Activated CD4-positive, alpha-beta T cell treated with anti-CD3 and anti-CD28 coated beads, Interleukin-2, amount 50 U/mL, for 48 hours (primary cell): ENCODE results near the gene PAK2.
"Not testable (repeated sequence)": the region's sequence is repeated elsewhere in the genome, so short reads cannot be mapped to it uniquely, and the experiment has no call there.

Source experiments
- DNase-seq, 2 experiments: peaks; one replicate each; pipeline ENCODE4 v3.0.0-alpha.2; 2020

The PAK2 gene

DNA sequence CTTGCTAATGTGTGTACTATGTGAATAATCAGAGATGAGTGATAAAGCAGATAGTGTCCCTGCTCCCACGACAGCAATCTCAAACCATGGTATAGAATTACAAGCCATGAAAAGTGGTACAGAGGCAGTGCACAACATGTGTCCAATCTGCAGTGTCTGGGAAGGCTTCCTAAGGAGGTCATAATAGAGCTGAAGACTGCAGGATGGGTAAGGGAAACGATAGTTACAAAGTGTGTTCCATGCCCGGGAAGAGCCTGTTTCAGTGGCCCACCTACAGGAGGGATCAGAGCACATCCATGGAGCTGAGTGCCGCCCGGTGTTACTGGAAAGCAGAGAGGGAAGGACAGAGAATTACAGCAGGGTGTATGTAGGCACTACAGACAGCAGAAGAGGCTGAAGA lies 48.9 kb downstream of the PAK2 start:
- no peak for DNase-seq

DNA sequence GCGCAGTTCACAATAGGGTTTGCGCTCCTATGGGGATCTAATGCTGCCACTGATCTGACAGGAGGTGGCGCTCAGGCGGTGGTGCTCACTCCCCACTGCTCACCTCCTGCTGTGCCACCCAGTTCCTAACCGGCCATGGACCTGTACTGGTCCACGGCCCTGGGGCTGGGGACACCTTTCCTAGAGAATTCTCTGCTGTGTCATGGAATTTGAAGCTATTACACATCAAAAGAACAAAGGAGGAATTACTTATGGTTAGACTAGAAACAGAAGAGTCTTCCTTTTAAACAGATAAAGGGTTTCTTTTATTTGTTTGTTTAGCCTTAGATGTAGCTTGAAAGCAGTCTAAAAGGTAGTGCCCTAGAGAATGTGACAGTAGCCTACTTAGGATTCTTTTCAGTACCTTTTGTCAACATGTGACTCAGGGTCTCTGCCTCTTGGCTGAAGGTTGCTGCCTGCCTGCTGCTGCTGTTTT lies 50.3 kb downstream of the PAK2 start:
- DNase-seq: no peak

DNA sequence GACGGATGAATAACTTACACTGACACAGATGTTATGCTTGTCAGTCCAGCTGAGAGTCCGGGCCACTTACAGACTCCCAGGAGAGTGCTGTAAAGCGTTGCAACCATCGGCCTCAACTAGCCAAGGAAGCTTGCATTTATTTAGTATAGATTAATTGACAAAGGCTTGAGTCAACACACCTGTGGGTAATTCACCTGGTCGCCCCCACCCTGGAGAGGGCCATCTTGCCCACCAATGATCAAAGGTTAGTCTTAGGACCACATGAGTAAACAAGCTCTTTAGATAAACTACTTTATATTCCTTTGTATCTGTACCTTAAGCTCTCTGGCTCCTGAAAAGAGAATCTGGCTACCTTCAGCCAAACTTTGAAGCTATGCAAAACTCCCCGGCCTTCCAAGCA lies 51.0 kb downstream of the PAK2 start:
- no peak for DNase-seq

DNA sequence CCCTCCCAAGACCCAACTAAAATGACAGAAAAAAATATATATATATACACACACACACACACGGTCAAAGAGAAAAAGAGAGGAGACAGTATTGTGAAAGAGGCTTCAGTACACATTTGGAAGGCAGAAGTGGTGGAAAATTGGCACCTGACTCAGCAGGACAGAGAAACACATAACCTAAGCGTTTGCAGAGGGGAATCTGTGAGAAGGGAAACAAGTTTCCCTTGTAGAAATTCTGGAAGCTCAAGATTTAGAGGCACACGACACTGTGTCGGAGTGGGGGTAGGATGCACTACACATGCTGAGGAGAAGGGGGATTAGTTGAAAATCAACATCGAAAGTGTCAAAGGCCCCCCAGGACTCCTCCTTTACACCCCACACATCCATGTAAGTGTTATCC lies 53.1 kb downstream of the PAK2 start:
- DNase-seq: no peak

DNA sequence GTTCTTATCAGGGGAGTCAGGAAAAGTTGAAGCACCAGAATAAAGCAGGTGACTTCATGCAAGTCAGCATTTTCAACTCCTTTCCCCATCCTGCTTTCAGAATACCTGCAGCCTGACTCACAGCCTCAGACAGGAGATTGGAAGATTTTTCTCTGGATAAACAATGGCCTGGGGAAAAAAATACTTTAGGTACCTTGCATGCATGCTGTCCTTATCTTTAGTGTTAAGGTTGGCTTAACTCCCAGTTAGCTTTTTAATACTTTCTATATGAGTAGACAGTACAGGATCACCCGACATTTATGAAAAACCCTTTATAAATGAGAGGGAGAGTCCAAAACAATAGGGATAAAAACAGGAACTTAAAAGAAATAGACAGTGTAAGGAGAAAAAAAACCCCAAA lies 53.6 kb downstream of the PAK2 start:
- no peak for DNase-seq

DNA sequence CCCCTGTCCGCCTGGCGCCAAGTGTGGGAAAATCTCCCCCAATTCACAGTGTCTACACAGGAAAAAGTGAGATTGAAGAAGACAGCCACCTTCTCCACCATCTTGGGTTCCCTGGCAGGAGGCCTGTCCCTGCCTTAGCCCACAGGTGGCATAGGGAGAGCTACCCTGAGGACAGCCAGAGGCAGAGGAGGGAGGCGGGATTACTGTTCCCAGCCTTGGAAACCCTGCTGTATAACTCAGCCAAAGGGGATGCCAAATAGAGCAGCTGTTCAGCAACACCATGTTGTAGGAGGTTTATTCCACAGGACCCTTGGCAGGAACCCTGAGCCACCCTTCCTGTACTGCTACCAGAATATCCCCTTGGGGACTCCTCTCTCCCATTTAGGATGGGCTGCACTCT lies 54.8 kb downstream of the PAK2 start:
- no peak for DNase-seq

DNA sequence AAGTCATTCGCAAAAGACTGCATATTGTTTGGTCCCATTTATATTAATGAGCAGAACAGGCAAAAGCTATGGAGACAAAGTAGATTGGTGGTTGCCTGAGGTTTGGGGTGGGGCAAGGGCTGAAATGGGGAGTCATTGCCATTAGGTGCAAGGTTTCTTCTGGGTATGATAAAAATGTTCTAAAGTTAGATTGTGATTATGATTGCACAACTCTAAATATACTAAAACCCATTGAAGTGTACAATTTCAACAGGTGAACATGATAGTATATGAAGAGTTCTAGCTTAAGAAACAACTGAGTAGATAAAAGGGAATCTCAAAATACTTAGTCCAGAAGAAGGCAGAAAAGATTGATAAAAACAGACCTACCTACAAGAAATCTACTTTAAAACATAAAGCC lies 56.7 kb downstream of the PAK2 start:
- DNase-seq: no peak

DNA sequence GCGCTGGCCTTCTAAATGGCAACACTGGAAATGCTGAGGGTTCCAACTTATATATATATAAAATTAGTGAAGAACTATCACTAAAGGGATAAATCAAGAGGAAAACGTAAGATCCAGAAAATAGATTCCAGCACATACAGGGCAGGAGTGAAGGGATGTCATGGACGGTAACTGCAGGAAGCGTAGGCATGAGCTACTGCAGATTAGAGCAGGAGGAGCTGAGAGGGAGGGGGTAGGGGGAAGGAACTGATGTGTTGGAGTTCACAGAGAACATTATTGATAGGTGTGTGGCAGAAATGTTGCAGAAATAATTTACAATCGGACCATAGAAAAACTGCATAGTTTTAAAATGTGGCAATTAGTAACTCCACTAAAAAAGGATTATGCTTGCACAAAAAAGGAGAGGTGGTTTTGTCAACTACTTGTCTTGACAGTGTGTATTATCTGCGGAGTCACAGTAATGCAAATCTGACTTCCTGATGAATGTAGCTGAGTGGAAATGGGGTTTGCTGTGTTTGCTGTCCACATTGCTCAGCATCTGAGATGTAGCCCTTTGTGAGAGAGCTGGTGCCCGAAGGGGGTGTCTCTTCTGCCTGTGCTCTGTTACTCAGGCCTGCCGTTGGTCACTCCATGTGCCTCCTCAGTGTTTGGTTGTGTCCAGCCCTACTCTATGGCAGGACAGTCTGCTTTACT lies 61.2 kb downstream of the PAK2 start:
- no peak for DNase-seq

DNA sequence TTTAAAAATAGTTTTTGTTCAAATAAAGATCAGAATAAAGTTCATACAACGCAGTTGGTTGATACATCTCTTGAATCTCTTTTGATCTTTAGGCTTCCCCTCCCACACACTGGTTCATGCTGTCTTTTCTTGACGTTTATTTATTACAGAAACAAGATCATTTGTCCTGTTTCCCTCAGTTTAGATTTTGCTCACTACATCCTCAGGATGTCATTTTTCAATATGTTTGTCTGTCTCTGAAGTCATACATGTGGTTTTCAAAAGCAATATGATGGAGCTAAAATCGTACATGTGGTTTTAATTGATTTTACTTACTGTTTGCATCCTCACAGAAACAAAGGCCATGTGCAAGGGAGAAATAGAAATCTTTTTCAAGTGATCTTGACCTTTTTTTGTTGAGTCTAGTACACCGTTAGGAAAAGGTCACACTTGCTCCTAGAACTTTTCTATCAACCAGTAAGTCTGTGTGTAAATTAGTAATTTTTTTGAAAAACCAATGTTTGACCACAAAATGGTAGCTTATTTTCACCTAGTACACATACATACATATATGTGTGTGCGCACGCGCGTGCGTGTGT lies 64.3 kb downstream of the PAK2 start:
- DNase-seq: no peak

DNA sequence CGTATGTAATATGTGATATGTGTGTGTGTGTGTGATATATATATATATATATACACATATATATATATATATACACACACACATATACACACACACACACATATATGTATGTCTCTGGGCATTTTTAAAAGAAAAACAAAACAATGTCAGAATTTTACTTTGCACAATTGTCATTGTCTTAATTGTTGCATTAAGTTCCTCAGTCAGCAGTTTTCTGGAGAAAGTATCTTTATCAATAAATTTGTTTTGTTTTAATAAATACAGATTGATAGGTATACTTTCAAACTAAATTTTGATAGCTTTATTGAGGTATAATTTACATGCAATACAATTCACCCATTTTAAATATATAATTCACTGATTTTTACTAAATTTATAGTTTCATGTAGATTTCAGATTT lies 65.1 kb downstream of the PAK2 start:
- DNase-seq: no peak

DNA sequence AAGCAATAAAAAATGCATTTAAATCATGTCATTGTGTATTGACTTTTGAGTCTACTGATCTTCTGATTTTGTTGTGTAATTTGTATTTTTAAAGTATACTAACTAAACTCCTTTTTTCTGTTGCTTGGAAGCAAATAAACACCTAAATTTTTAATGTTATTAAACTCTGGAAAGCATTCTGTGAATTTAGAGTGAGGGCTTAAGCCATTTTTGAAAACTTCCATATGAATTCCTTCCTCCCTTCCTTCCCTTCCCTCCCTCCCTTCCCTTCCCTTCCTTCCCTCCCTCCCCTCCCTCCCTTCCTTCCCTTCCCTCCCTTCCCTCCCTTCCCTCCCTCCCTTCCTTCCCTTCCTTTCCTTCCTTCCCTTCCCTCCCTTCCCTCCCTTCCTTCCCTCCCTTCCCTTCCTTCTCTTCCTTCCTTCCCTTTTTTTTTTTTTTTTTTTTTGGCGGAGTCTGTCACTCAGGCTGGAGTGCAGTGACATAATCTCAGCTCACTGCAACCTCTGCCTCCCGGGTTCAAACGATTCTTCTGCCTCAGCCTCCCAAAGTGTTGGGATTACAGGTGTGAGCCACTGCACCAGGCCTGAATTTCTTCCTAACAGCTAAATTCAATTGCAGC lies 71.4 kb downstream of the PAK2 start:
- no peak for DNase-seq

DNA sequence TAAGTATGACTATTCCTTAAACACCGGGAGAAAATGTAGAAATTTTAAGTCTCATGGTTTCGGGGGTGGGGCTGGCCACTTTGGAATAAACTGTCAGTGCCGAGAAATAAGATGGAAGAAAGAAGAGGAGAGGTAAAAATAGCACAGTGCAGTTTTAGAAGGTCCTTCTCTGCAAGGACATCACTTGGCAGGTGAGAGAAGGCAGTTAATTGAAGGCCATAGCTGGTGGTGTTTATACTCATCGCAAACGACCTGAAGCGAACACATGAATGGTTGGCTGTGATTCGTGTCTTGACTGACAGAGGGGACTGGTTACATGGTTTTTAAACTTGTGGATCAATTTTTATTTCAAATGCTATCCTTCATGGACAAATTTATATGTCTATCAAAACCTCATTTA lies 73.2 kb downstream of the PAK2 start:
- DNase-seq: no peak

DNA sequence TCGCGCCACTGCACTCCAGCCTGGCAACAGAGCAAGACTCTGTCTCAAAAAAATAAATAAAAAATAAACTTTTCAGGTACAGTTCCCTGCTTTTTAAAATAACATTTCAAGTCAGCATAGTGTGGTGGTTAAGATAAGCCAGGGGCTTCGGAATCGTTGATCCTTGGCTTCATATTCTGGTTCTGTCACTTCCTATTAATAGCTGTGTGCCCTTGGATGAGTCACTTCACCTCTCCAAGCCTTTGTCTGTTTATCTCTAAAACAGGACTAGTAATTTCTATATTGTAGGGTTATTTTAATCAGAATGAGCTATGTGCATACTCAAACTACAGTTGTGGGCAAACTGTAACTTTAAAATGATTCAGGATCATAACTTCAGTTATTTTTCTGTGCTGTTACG lies 74.2 kb downstream of the PAK2 start:
- DNase-seq: no peak

DNA sequence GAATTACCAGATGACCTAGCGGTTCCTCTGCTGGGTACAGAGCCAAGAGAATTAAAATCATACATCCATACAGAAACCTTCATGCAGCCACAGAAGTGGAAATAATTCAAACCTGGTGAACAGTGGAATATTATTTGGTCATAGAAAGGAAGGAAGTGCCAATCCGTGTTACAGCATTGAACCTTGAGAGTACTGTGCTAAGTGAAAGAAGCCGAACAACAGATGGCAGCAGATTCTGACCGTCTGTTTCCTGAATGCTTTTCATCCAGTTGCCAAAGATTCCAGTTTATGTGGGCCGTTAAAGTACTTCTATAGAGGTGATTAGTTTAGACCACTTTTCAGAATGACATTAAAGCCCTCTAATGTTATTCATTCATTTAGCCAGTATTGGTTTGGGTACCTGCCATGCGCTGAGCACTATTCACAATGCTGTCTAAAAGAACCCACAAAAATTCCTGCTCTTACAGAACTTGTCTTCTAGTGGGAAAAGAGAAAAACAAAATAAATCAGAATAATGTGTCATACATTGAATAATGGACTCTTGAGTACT lies 82.2 kb downstream of the PAK2 start:
- no peak for DNase-seq

DNA sequence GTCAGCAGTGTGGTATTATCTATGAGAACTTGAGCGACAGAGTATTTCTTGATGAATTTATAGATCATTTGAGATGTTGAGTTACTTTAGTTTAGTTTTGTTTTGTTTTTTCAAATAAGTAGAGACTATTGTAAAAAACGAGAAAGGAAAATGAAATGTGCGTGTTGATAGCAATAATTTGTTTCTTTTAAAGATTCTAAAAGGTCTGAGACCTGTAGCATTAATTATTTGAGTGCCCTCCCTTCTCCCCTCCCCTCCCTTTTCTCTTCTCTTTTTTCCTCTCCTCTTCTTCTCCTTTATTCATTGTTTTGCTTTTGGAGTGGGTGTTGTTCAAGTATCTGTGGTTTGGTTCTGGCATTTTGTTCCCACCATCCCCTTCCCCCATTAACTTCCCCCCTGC lies 90.0 kb downstream of the PAK2 start:
- not testable (repeated sequence) for DNase-seq

DNA sequence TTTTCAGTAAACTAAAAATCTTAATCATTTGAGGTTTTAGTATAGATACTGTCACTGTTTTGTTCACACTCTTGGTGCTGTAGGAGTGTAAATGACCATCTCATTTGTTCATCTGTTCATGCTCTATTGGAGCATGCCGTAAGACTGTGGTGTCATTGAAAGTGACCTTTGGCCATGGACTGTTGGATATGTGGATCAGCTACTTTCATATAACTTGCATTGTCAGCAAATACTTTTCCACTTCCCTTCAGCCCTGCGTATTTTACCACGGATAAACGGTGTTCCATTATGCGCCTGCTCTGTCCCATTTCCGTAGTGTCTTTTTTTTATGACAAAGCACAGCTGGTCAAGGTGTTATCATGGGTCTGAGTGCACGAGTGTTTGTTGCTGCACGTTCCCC lies 95.4 kb downstream of the PAK2 start:
- no peak for DNase-seq

DNA sequence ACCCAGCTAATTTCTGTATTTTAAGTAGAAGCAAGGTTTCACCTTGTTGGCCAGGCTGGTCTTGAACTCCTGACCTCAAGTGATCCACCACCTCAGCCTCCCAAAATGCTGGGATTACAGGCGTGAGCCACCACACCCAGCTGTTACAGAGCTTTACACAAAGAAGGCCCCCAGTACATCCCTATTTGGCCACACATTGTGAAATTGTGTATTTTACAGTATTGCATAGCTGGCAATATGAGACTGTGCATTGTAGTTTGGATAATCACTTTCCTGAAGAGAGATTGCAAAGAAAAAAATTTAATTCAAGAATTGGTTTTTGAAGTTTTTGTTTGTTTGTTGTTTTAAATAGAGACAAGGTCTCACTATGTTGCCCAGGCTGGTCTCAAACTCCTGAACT lies 97.0 kb downstream of the PAK2 start:
- not testable (repeated sequence) for DNase-seq

DNA sequence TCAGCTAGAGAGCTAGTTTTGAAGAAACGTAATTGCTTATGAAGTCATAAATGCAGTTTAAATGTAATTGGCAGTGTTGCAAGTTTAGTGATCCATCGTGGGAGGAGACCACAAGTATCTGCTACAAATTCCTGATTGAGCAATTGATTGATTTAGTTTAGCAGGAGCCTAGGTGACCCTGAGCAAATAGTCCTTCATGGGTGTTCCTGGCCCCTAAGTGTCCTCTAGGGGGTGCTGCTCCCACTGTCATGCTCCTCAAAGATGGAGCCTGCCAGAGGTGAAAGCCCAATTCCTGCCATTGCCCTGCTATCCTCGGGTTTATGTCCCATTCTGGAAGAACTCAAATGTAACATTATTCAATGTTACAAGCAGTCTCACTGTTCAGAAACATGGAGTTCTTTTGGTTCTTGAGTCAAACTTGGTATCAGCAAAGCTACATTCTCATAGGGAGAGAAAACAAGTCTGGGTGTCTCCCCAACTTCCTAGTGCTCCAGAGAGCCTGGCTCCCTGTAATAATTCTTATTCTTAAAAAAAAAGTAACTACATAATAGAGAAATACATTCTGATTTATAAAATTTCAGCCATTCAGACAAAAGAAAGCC lies 98.3 kb downstream of the PAK2 start:
- peak; percentile 79 to 86 for DNase-seq

DNA sequence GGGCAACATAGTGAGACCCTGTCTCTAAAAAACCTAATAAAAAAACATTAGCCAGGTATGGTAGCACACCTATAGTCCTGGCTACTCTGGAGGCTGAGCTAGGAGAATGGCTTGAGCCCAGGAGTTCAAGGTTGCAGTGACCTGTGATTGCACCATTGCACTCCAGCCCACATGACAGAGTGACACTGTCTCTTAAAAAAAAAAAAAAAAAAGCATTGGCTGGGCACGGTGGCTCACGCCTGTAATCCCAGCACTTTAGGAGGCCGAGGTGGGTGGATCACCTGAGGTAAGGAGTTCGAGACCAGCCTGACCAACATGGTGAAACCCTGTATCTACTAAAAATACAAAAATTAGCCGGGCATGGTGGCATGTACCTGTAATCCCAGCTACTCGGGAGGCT lies 99.7 kb downstream of the PAK2 start:
- not testable (repeated sequence) for DNase-seq

DNA sequence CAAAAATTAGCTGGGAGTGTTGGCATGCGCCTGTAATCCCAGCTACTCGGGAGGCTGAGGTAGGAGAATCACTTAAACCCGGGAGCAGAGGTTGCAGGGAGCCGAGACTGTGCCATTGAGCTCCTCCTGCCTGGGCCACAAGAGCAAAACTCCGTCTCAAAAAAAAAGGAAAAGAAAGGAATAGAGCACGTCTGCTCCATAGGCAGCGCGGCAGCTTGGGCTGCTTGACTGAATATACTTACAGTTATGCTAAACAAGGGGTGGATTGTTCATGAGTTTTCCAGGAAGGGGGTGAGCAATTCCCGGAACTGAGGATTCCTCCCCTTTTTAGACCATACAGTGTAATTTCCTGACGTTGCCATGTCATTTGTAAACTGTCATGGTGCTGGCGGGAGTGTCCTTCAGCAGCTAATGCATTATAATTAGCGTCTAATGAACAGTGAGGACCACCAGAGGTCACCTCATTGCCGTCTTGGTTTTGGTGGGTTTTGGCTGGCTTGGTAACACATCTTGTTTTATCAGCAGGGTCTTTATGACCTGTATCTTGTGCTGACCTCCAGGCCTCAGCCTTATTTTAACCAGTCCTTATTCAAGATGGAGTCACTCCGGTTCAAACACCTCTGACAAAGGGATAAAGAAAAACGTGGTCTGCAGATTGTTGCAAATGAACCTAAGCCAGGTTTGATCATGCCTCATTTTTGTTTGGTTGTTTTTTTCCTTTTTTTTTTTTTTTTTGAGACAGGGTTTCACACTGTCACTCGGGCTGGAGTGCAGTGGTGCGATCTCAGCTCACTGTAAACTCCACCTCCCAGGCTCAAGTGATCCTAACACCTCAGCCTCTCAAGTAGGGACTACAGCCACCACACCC lies 103.1 kb downstream of the PAK2 start:
- peak in 1 of 2 experiments; percentile 18 for DNase-seq

DNA sequence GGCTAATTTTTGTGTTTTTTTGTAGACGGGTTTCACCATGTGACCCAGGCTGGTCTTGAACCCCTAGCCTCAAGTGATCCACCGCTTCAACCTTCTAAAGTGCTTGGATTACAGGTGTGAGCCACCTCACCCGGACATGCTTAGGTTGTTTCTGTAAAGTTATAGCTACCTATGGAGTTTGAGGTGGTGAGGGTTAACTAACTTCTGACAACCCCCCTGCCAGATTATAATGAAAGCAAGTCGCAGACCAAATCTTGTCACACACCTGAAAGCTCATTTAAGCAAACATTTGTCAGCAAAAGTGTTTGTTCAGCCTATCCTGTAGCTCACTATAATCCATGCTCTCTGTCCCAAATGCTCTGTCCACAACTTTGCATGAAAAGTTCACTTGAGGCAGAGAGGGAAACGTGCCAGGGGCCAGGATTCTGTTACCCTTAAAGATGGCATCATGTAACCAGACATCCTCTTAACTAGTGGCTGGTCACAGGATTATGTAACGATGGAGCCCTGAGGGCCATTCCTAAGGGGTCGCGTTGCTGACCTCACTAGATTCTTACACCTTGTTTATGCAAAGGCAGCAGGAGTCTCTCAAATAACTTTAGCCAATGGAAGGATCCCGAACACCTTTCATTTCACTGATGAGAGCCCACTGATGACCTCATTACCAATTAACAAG lies 103.9 kb downstream of the PAK2 start:
- DNase-seq: no peak
